HEK293 (cell line): Measurements from ENCODE around the gene MAP3K20.
A peak's percentile ranks its signal among the peaks of the same experiment; 100 is the strongest.

Experiments
- CTCF ChIA-PET: fragments of 350-600 bp; formaldehyde crosslinking; extraction: SDS; loops from one replicate; lab custom pipeline; 2021; ENCODE audit warnings: antibody characterized with exemption; lab: Yijun Ruan, JAX
- POLR2A ChIA-PET: fragments of 300-600 bp; formaldehyde crosslinking; extraction: SDS; loops from one replicate; lab custom pipeline; 2020; ENCODE audit warnings: antibody characterized with exemption, inconsistent platforms; lab: Yijun Ruan, JAX
- H3K27ac ChIP-seq: fragments of 200-500 bp; sonication (Bioruptor generic); 2 replicates; pipeline ENCODE4 v1.5.1; 2014; ENCODE audit warnings: low read depth, low read length, control low read depth, inconsistent platforms; ENCODE audit errors: extremely low read depth
- H3K36me3 ChIP-seq, 2 experiments: fragments of 200-500 bp in 1 of 2; sonication (Bioruptor generic) in 1 of 2; 1 replicate in 1 of 2; 2 replicates in 1 of 2; pipeline ENCODE4 v1.5.1; 2014 to 2017; ENCODE audit warnings: inconsistent platforms in 2 of 2, low read length in 2 of 2; ENCODE audit not compliant: control insufficient read depth in 2 of 2, insufficient read depth in 1 of 2
- H3K4me1 ChIP-seq: fragments of 200-500 bp; sonication (Bioruptor generic); 2 replicates; pipeline ENCODE4 v1.5.1; 2014; ENCODE audit warnings: mild to moderate bottlenecking, low read length, inconsistent platforms; ENCODE audit not compliant: control insufficient read depth, insufficient read depth
- H3K4me3 ChIP-seq: 2 replicates; pipeline ENCODE4 v1.5.1; 2011; ENCODE audit warnings: low read depth, mild to moderate bottlenecking, control low read depth, low read length, moderate library complexity
- H3K9me3 ChIP-seq: fragments of 200-500 bp; sonication (Bioruptor generic); 2 replicates; pipeline ENCODE4 v1.5.1; 2014; ENCODE audit warnings: low read depth, low read length, inconsistent platforms; ENCODE audit not compliant: control insufficient read depth, insufficient read depth
- GLI2 ChIP-seq: fragments of 450-650 bp; formaldehyde crosslinking; IDR thresholded peaks from 2 replicates; pipeline ENCODE4; 2017; ENCODE audit warnings: missing biosample characterization, missing genetic modification characterization, low read depth, borderline replicate concordance
- HIC1 ChIP-seq: fragments of 450-650 bp; formaldehyde crosslinking; IDR thresholded peaks from 2 replicates; pipeline ENCODE4 v1.5.1; 2016; ENCODE audit warnings: missing biosample characterization, missing genetic modification characterization
- HOXD13 ChIP-seq: sonication (generic); formaldehyde crosslinking; IDR thresholded peaks from 2 replicates; pipeline ENCODE4 v1.8.0; 2022; ENCODE audit warnings: missing genetic modification reagents, borderline replicate concordance
- KLF17 ChIP-seq: fragments of 450-650 bp; formaldehyde crosslinking; IDR thresholded peaks from 2 replicates; pipeline ENCODE4 v1.5.1; 2016; ENCODE audit warnings: missing biosample characterization, missing genetic modification characterization
- MYNN ChIP-seq: fragments of 450-650 bp; formaldehyde crosslinking; IDR thresholded peaks from 2 replicates; pipeline ENCODE4 v1.5.1; 2016; ENCODE audit warnings: missing biosample characterization, missing genetic modification characterization, borderline replicate concordance
- PRDM6 ChIP-seq: fragments of 450-650 bp; formaldehyde crosslinking; IDR thresholded peaks from 2 replicates; pipeline ENCODE4 v1.5.1; 2017; ENCODE audit warnings: missing biosample characterization, missing genetic modification characterization
- ZFP41 ChIP-seq: fragments of 450-650 bp; formaldehyde crosslinking; IDR thresholded peaks from 2 replicates; pipeline ENCODE4 v1.5.1; 2016; ENCODE audit warnings: missing biosample characterization, missing genetic modification characterization, borderline replicate concordance
- ZNF132 ChIP-seq: fragments of 450-650 bp; formaldehyde crosslinking; IDR thresholded peaks from 2 replicates; pipeline ENCODE4 v1.5.1; 2017; ENCODE audit warnings: missing biosample characterization, missing genetic modification characterization, borderline replicate concordance
- ZNF274 ChIP-seq, 2 experiments: fragments of 200-500 bp in 1 of 2; fragments of 450-650 bp in 1 of 2; sonication (Bioruptor generic) in 1 of 2; formaldehyde crosslinking in 1 of 2; IDR thresholded peaks; 2 replicates each; pipeline versions ENCODE4 v1.5.1 to v1.6.1; 2014 to 2016; ENCODE audit warnings: borderline replicate concordance in 1 of 2, inconsistent platforms in 1 of 2, low read length in 1 of 2, missing biosample characterization in 1 of 2, missing genetic modification characterization in 1 of 2
- ZNF426 ChIP-seq: fragments of 450-650 bp; formaldehyde crosslinking; IDR thresholded peaks from 2 replicates; pipeline ENCODE4 v1.5.1; 2017; ENCODE audit warnings: missing biosample characterization, missing genetic modification characterization, mild to moderate bottlenecking, inconsistent platforms, moderate library complexity
- ZNF433 ChIP-seq: fragments of 450-650 bp; formaldehyde crosslinking; IDR thresholded peaks from 2 replicates; pipeline ENCODE4 v1.5.1; 2016; ENCODE audit warnings: missing biosample characterization, missing genetic modification characterization, low read depth
- ZNF645 ChIP-seq: fragments of 450-650 bp; formaldehyde crosslinking; IDR thresholded peaks from 2 replicates; pipeline ENCODE4; 2016; ENCODE audit warnings: missing biosample characterization, missing genetic modification characterization
- ZNF791 ChIP-seq: fragments of 450-650 bp; formaldehyde crosslinking; IDR thresholded peaks from 2 replicates; pipeline ENCODE4 v1.5.1; 2016; ENCODE audit warnings: missing biosample characterization, missing genetic modification characterization
- TF ChIP-seq, protein P1 (sequence below): fragments of 450-650 bp; formaldehyde crosslinking; IDR thresholded peaks from 2 replicates; pipeline ENCODE4 v1.5.1; 2016; ENCODE audit warnings: missing biosample characterization, missing genetic modification characterization

Gene MAP3K20

DNA sequence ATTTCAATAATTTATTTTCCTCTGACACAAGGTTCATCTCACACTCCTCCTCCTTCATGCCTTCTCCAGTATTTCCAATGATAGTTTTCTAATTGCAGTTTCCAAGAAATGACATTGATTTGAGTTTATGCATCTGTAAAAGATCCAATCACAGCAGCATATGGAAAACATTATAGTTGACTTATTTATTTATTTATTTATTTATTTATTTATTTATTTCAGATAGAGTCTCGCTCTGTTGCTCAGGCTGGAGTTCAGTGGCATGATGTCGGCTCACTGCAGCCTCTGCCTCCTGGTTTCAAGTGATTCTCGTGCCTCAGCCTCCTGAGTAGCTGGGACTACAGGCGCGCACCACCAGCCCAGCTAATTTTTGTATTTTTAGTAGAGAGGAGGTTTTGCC lies 52.5 kb downstream of the MAP3K20 start (continued):
- TF ChIP-seq ZNF433 (tag by site-specific recombination) (0 out of 2 replicates have a peak, but pooled peaks have one; percentile 4), ZNF426 (tag by site-specific recombination) (peak; percentile 65)

GRCh38 chr2:173130496-173131465 lies 55.1 kb downstream of the MAP3K20 start:
- Histone ChIP-seq H3K4me1 (no peaks in the 10 kb centered on the region), H3K36me3 (no peaks in the 10 kb centered on the region), H3K9me3 (no peaks in the 10 kb centered on the region), H3K4me3 (no peak overlapping the region), H3K27ac (no peak overlapping the region)
- ChIA-PET POLR2A (no interaction called here), CTCF (interaction anchor here (1.7 kb wide), 1 partner anchor 104 kb away, joined by 6 read pairs; no protein-coding TSS in a partner anchor)
- TF ChIP-seq, protein P1, sequence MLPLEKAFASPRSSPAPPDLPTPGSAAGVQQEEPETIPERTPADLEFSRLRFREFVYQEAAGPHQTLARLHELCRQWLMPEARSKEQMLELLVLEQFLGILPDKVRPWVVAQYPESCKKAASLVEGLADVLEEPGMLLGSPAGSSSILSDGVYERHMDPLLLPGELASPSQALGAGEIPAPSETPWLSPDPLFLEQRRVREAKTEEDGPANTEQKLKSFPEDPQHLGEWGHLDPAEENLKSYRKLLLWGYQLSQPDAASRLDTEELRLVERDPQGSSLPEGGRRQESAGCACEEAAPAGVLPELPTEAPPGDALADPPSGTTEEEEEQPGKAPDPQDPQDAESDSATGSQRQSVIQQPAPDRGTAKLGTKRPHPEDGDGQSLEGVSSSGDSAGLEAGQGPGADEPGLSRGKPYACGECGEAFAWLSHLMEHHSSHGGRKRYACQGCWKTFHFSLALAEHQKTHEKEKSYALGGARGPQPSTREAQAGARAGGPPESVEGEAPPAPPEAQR: no peak
- peak; percentile 21; the same call in 1 of the 2 replicates for TF ChIP-seq PRDM6 (tag by site-specific recombination)
- TF ChIP-seq, all 188 proteins: peak for 1

DNA sequence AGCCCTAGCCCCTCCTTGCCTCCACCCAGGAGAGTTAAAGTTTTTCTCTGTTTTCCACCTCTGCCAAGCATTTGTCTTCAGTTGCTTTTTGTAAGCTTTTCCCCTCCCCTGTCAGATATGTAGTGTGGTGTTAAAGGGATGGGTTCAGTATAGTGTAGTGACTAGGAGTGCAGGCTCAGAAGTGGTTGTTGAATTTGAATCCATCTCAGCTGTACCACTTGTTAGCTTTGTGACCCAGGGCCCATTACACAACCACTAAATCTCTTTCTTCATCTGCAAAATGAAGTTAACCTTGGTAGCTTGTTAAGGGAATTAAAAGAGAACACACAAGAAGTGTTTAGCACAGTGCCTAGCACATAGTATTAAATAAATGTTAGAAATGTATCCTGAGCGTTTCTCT lies 56.9 kb downstream of the MAP3K20 start:
- TF ChIP-seq ZFP41 (tag by site-specific recombination): no peak
- TF ChIP-seq HOXD13 (CRISPR knock-in tag): no peak
- TF ChIP-seq MYNN (tag by site-specific recombination): no peak
- no peak for TF ChIP-seq KLF17 (tag by site-specific recombination)
- no peak for TF ChIP-seq ZNF645 (tag by site-specific recombination)
- no peak for TF ChIP-seq HIC1
- TF ChIP-seq ZNF274 (IDR thresholded peaks at IDR 0.05; ENCODE audit: low read length): no peak
- no peak for TF ChIP-seq ZNF274 (tag by site-specific recombination; IDR thresholded peaks at IDR 0.05; ENCODE audit: borderline replicate concordance)
- no peak for TF ChIP-seq GLI2 (tag by site-specific recombination)
- no peak for TF ChIP-seq ZNF791
- TF ChIP-seq ZNF132 (tag by site-specific recombination): no peak
- Histone ChIP-seq H3K27ac (no peak overlapping the region), H3K36me3 (no peaks in the 10 kb centered on the region), H3K4me3 (no peak overlapping the region), H3K9me3 (no peaks in the 10 kb centered on the region), H3K4me1 (no peaks in the 10 kb centered on the region)
- ChIA-PET POLR2A (no interaction called here), CTCF (interaction anchor here (1.0 to 1.7 kb wide), 2 partner anchors 104 to 106 kb away, joined by 4 to 6 read pairs; no protein-coding TSS in a partner anchor)
